WTC11 (cell line): ENCODE results near the gene PRDM2. TPM values are rescaled to one million over a fixed set of nuclear protein-coding genes. Genes with fewer than 3 reads are reported as not detected.

ENCODE experiments used
- ATAC-seq: fragments of 200-7000 bp; cut with Tn5 transposase; 2 replicates; pipeline ENCODE4 v1.10.0; 2021; ENCODE audit warnings: mild to moderate bottlenecking, moderate library complexity
- CTCF ChIA-PET: fragments of 300-600 bp; sonication (Branson Sonifier 250); formaldehyde crosslinking; loops from one replicate; lab custom pipeline; 2021; ENCODE audit warnings: antibody characterized with exemption; lab: Charles Lee
- POLR2A ChIA-PET: fragments of 350-600 bp; sonication (Branson Sonifier 250); formaldehyde crosslinking; loops from one replicate; lab custom pipeline; 2021; ENCODE audit warnings: antibody characterized with exemption; lab: Charles Lee
- DNase-seq: peaks from one replicate; pipeline ENCODE4 v3.0.0; 2021; ENCODE audit warnings: low spot score
- H3K27ac Mint-ChIP-seq: 2 replicates; pipeline ENCODE4 v1.8.0; 2021; ENCODE audit warnings: mixed read lengths
- H3K27me3 Mint-ChIP-seq: 2 replicates; pipeline ENCODE4 v1.8.0; 2021; ENCODE audit warnings: low read depth, mild to moderate bottlenecking, moderate library complexity, mixed read lengths
- H3K36me3 Mint-ChIP-seq: 2 replicates; pipeline ENCODE4 v1.8.0; 2021; ENCODE audit warnings: mixed read lengths
- H3K4me1 Mint-ChIP-seq: 2 replicates; pipeline ENCODE4 v1.8.0; 2022; ENCODE audit warnings: mixed read lengths
- H3K4me3 Mint-ChIP-seq: 2 replicates; pipeline ENCODE4 v1.8.0; 2021; ENCODE audit warnings: mild to moderate bottlenecking, moderate library complexity, mixed read lengths
- H3K9me3 Mint-ChIP-seq: 2 replicates; pipeline ENCODE4 v1.8.0; 2021; ENCODE audit warnings: mixed read lengths
- ATF3 ChIP-seq: sonication (generic); formaldehyde crosslinking; conservative IDR thresholded peaks from 2 replicates; pipeline ENCODE4 v1.8.1; 2022; ENCODE audit warnings: mild to moderate bottlenecking, missing genetic modification reagents
- CDX4 ChIP-seq: fragments of 250-450 bp; sonication (Bioruptor Pico); IDR thresholded peaks from 2 replicates; pipeline ENCODE4 v1.9.0; 2021; ENCODE audit warnings: moderate library complexity, mild to moderate bottlenecking, inconsistent platforms, borderline replicate concordance
- CREB1 ChIP-seq: sonication (generic); formaldehyde crosslinking; IDR thresholded peaks from 2 replicates; pipeline ENCODE4 v1.8.0; 2023; ENCODE audit warnings: mild to moderate bottlenecking, missing genetic modification reagents
- ERG ChIP-seq: fragments of 250-450 bp; sonication (Bioruptor Pico); IDR thresholded peaks from 2 replicates; pipeline ENCODE4 v1.8.0; 2021; ENCODE audit warnings: mild to moderate bottlenecking
- ETV6 ChIP-seq: sonication (generic); formaldehyde crosslinking; IDR thresholded peaks from 2 replicates; pipeline ENCODE4 v1.8.1; 2022; ENCODE audit warnings: mild to moderate bottlenecking, missing genetic modification reagents
- FOXK1 ChIP-seq: sonication (generic); formaldehyde crosslinking; IDR thresholded peaks from 2 replicates; pipeline ENCODE4 v1.8.0; 2022; ENCODE audit warnings: mild to moderate bottlenecking, moderate library complexity, missing genetic modification reagents
- GRHL2 ChIP-seq: fragments of 250-450 bp; sonication (Bioruptor Pico); IDR thresholded peaks from 2 replicates; pipeline ENCODE4 v1.8.0; 2022; ENCODE audit warnings: mild to moderate bottlenecking, moderate library complexity; ENCODE audit not compliant: insufficient replicate concordance, severe bottlenecking
- KAT7 ChIP-seq: sonication (generic); formaldehyde crosslinking; IDR thresholded peaks from 2 replicates; pipeline ENCODE4 v1.8.1; 2023; ENCODE audit warnings: missing genetic modification reagents, mild to moderate bottlenecking, borderline replicate concordance
- NFATC4 ChIP-seq: fragments of 250-450 bp; sonication (Bioruptor Pico); IDR thresholded peaks from 2 replicates; pipeline ENCODE4 v1.9.0; 2021; ENCODE audit warnings: mild to moderate bottlenecking
- NR1H2 ChIP-seq: sonication (generic); formaldehyde crosslinking; IDR thresholded peaks from 2 replicates; pipeline ENCODE4 v1.9.0; 2021; ENCODE audit warnings: mild to moderate bottlenecking, moderate library complexity, missing genetic modification reagents
- SOX15 ChIP-seq: fragments of 250-450 bp; sonication (Bioruptor Pico); IDR thresholded peaks from 2 replicates; pipeline ENCODE4 v1.9.0; 2021; ENCODE audit warnings: mild to moderate bottlenecking
- TCF7 ChIP-seq: sonication (generic); formaldehyde crosslinking; IDR thresholded peaks from 2 replicates; pipeline ENCODE4 v1.8.0; 2022; ENCODE audit warnings: mild to moderate bottlenecking, low read depth, missing genetic modification reagents, moderate library complexity
- TEAD4 ChIP-seq: sonication (generic); formaldehyde crosslinking; IDR thresholded peaks from 2 replicates; pipeline ENCODE4 v1.8.0; 2022; ENCODE audit warnings: mild to moderate bottlenecking, missing genetic modification reagents
- ZNF121 ChIP-seq: sonication (generic); formaldehyde crosslinking; IDR thresholded peaks from 2 replicates; pipeline ENCODE4 v1.8.0; 2023; ENCODE audit warnings: missing genetic modification reagents
- ZNF263 ChIP-seq: sonication (generic); formaldehyde crosslinking; IDR thresholded peaks from 2 replicates; pipeline ENCODE4 v1.8.1; 2022; ENCODE audit warnings: low read depth, mild to moderate bottlenecking, moderate library complexity, missing genetic modification reagents
- ZNF396 ChIP-seq: fragments of 250-450 bp; sonication (Bioruptor Pico); IDR thresholded peaks from 2 replicates; pipeline ENCODE4 v1.8.0; 2021; ENCODE audit warnings: mild to moderate bottlenecking, moderate library complexity, borderline replicate concordance
- ZNF416 ChIP-seq: fragments of 250-450 bp; sonication (Bioruptor Pico); IDR thresholded peaks from 2 replicates; pipeline ENCODE4 v1.9.0; 2021; ENCODE audit warnings: mild to moderate bottlenecking, inconsistent platforms
- total RNA-seq: library from RNA; stranded (reverse); gene quantifications from 3 replicates; pipeline ENCODE4 v1.2.3, GENCODE V29; 2021
- TF ChIP-seq, protein P1 (sequence below): sonication (generic); formaldehyde crosslinking; IDR thresholded peaks from 2 replicates; pipeline ENCODE4 v1.8.1; 2022; ENCODE audit warnings: mild to moderate bottlenecking, missing genetic modification reagents, moderate library complexity, borderline replicate concordance
- TF ChIP-seq, protein P2 (sequence below): sonication (generic); formaldehyde crosslinking; IDR thresholded peaks from 2 replicates; pipeline ENCODE4 v1.8.1; 2022; ENCODE audit warnings: missing genetic modification reagents, borderline replicate concordance
- TF ChIP-seq, protein P3 (sequence below): fragments of 250-450 bp; sonication (Bioruptor Pico); conservative IDR thresholded peaks from 2 replicates; pipeline ENCODE4 v1.9.0; 2021; ENCODE audit warnings: mild to moderate bottlenecking
- TF ChIP-seq, protein P4 (sequence below): sonication (generic); formaldehyde crosslinking; IDR thresholded peaks from 2 replicates; pipeline ENCODE4 v1.8.1; 2022; ENCODE audit warnings: low read depth, missing genetic modification reagents, borderline replicate concordance

The PRDM2 gene
- total RNA-seq, 1 experiment from 2014 or later, result 25.0 TPM

- TF ChIP-seq, protein P1, sequence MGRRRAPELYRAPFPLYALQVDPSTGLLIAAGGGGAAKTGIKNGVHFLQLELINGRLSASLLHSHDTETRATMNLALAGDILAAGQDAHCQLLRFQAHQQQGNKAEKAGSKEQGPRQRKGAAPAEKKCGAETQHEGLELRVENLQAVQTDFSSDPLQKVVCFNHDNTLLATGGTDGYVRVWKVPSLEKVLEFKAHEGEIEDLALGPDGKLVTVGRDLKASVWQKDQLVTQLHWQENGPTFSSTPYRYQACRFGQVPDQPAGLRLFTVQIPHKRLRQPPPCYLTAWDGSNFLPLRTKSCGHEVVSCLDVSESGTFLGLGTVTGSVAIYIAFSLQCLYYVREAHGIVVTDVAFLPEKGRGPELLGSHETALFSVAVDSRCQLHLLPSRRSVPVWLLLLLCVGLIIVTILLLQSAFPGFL (CRISPR knock-in tag), result no peak
- TF ChIP-seq FOXK1 (CRISPR knock-in tag) (no peak), ZNF396 (CRISPR knock-in tag) (no peak), ERG (CRISPR knock-in tag) (no peak)
Measured at GRCh38 chr1:13823126-13823880, 123.3 kb downstream of the PRDM2 start (continued).

GRCh38 chr1:13823936-13824335, 123.9 kb downstream of the PRDM2 start:
- Mint-ChIP-seq H3K9me3 (peaks cover 13% of the 10 kb centered on the region), H3K36me3 (no peaks in the 10 kb centered on the region; the same call in 1 of the 2 replicates), H3K4me3 (no peak overlapping the region), H3K27ac (no peak overlapping the region), H3K4me1 (peaks cover 1% of the 10 kb centered on the region; the same call in 1 of the 2 replicates), H3K27me3 (peaks cover 13% of the 10 kb centered on the region; the same call in 1 of the 2 replicates)
- ATAC-seq, result no peak
- ChIA-PET CTCF (interaction anchor here (1.3 kb wide), 1 partner anchor 10 kb away, joined by 3 read pairs; no protein-coding TSS in a partner anchor), POLR2A (no interaction called here)
- no peak for DNase-seq
- no peak for TF ChIP-seq TCF7 (CRISPR knock-in tag)
- TF ChIP-seq ZNF416 (CRISPR knock-in tag), result no peak
- no peak for TF ChIP-seq ZNF263
- no peak for TF ChIP-seq KAT7 (CRISPR knock-in tag)
- no peak for TF ChIP-seq ZNF121 (CRISPR knock-in tag)
- no peak for TF ChIP-seq NR1H2 (CRISPR knock-in tag)
- TF ChIP-seq NFATC4 (CRISPR knock-in tag), result no peak
- TF ChIP-seq GRHL2 (CRISPR knock-in tag), result no peak
- TF ChIP-seq TEAD4 (CRISPR knock-in tag), result no peak
- no peak for TF ChIP-seq CREB1

GRCh38 chr1:13824626-13825025, 124.6 kb downstream of the PRDM2 start:
- peaks cover 13% of the 10 kb centered on the region; the same call in 1 of the 2 replicates for H3K27me3 Mint-ChIP-seq
- no peak overlapping the region for H3K27ac Mint-ChIP-seq
- no peak for DNase-seq
- peaks cover 3% of the 10 kb centered on the region; the same call in 1 of the 2 replicates for H3K4me1 Mint-ChIP-seq
- TF ChIP-seq SOX15 (CRISPR knock-in tag), result no peak
- TF ChIP-seq, protein P2, sequence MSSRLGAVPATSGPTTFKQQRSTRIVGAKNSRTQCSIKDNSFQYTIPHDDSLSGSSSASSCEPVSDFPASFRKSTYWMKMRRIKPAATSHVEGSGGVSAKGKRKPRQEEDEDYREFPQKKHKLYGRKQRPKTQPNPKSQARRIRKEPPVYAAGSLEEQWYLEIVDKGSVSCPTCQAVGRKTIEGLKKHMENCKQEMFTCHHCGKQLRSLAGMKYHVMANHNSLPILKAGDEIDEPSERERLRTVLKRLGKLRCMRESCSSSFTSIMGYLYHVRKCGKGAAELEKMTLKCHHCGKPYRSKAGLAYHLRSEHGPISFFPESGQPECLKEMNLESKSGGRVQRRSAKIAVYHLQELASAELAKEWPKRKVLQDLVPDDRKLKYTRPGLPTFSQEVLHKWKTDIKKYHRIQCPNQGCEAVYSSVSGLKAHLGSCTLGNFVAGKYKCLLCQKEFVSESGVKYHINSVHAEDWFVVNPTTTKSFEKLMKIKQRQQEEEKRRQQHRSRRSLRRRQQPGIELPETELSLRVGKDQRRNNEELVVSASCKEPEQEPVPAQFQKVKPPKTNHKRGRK (CRISPR knock-in tag), result no peak
- H3K9me3 Mint-ChIP-seq, result peaks cover 13% of the 10 kb centered on the region
- ATAC-seq, result no peak
- H3K4me3 Mint-ChIP-seq, result no peak overlapping the region
- H3K36me3 Mint-ChIP-seq, result no peaks in the 10 kb centered on the region; the same call in 1 of the 2 replicates
- ChIA-PET POLR2A (no interaction called here), CTCF (interaction anchor here (1.2 to 1.3 kb wide), 2 partner anchors 10 to 75 kb away, joined by 3 read pairs; no protein-coding TSS in a partner anchor)

GRCh38 chr1:13825033-13825432, 125.0 kb downstream of the PRDM2 start:
- POLR2A ChIA-PET, result no interaction called here
- H3K4me3 Mint-ChIP-seq, result no peak overlapping the region
- H3K9me3 Mint-ChIP-seq, result peaks cover 13% of the 10 kb centered on the region
- H3K4me1 Mint-ChIP-seq, result peaks cover 3% of the 10 kb centered on the region; the same call in 1 of the 2 replicates
- DNase-seq (no peak), ATAC-seq (no peak)
- CTCF ChIA-PET, result interaction anchor here (1.2 to 1.3 kb wide), 2 partner anchors 11 to 76 kb away, joined by 3 read pairs; no protein-coding TSS in a partner anchor
- no peak overlapping the region for H3K27ac Mint-ChIP-seq
- H3K27me3 Mint-ChIP-seq, result peaks cover 13% of the 10 kb centered on the region; the same call in 1 of the 2 replicates
- H3K36me3 Mint-ChIP-seq, result no peaks in the 10 kb centered on the region; the same call in 1 of the 2 replicates
- no peak for TF ChIP-seq CDX4 (CRISPR knock-in tag)
- TF ChIP-seq, protein P3, sequence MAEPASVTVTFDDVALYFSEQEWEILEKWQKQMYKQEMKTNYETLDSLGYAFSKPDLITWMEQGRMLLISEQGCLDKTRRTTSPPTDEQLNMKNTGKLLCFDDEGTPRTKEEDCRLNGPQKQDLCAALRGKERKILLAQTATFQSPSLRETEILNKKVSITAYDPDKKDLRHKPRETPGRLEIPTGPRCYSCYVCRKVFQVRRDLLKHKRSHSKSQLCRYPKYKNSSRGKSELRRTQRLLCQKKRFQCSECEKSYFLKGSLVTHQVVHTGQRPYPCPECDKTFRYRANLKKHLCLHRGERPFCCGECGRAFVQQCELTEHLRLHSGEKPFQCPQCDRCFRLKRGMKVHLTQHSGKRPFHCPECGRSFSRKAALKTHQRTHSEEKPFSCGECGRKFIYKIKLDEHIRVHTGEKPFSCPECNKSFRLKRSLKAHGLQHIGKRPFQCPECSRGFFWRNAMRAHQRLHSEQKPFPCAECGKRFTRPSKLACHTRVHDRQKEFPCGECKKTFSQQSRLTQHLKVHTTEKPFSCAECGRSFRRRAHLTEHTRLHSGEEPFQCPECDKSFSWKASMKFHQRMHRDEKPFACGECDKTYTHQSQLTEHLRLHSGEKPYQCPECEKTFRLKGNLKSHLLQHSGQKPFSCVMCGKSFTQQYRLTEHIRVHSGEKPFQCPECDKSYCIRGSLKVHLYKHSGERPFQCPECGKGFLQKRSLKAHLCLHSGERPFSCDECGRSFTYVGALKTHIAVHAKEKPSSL (CRISPR knock-in tag), result no peak
- TF ChIP-seq ETV6 (CRISPR knock-in tag), result no peak
- no peak for TF ChIP-seq ATF3 (CRISPR knock-in tag)
- TF ChIP-seq, protein P4, sequence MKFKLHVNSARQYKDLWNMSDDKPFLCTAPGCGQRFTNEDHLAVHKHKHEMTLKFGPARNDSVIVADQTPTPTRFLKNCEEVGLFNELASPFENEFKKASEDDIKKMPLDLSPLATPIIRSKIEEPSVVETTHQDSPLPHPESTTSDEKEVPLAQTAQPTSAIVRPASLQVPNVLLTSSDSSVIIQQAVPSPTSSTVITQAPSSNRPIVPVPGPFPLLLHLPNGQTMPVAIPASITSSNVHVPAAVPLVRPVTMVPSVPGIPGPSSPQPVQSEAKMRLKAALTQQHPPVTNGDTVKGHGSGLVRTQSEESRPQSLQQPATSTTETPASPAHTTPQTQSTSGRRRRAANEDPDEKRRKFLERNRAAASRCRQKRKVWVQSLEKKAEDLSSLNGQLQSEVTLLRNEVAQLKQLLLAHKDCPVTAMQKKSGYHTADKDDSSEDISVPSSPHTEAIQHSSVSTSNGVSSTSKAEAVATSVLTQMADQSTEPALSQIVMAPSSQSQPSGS, result no peak
- no peak for TF ChIP-seq SOX15 (CRISPR knock-in tag)
